GM21423 (cell line): Measurements from ENCODE around the gene ERMP1.
"Not testable (repeated sequence)": the region's sequence is repeated elsewhere in the genome, so short reads cannot be mapped to it uniquely, and the experiment has no call there.

Experiments
- ATAC-seq: cut with Tn5 transposase; IDR thresholded peaks from one replicate; pipeline ENCODE4 v1.9.1; 2021; ENCODE audit warnings: mild to moderate bottlenecking, moderate library complexity; ENCODE audit not compliant: unreplicated experiment

The ERMP1 gene

GRCh38 chr9:5825895-5826622 is 6.9 kb downstream of the ERMP1 start:
- ATAC-seq, result no peak

GRCh38 chr9:5825223-5825622 is 7.7 kb downstream of the ERMP1 start:
- no peak for ATAC-seq

GRCh38 chr9:5820425-5820824 is 12.5 kb downstream of the ERMP1 start:
- ATAC-seq, result no peak

- ATAC-seq, result no peak
Measured at GRCh38 chr9:5819174-5819573, 13.7 kb downstream of the ERMP1 start.

- ATAC-seq, result no peak
Measured at GRCh38 chr9:5818424-5819142, 14.3 kb downstream of the ERMP1 start.

GRCh38 chr9:5817862-5818261 is 15.1 kb downstream of the ERMP1 start:
- no peak for ATAC-seq

- no peak for ATAC-seq
Measured at GRCh38 chr9:5815461-5815860, 17.5 kb downstream of the ERMP1 start.

GRCh38 chr9:5813824-5814223 is 19.1 kb downstream of the ERMP1 start:
- no peak for ATAC-seq

- no peak for ATAC-seq
Measured at GRCh38 chr9:5811751-5812150, 21.2 kb downstream of the ERMP1 start.

GRCh38 chr9:5805478-5805877 is 27.4 kb downstream of the ERMP1 start:
- ATAC-seq, result no peak

- no peak for ATAC-seq
Measured at GRCh38 chr9:5801739-5802113, 31.2 kb downstream of the ERMP1 start.

GRCh38 chr9:5800969-5801738 is 31.8 kb downstream of the ERMP1 start:
- ATAC-seq, result no peak

GRCh38 chr9:5800378-5800777 is 32.5 kb downstream of the ERMP1 start:
- not testable (repeated sequence) for ATAC-seq

GRCh38 chr9:5799314-5799713 is 33.6 kb downstream of the ERMP1 start:
- no peak for ATAC-seq

- ATAC-seq, result no peak
Measured at GRCh38 chr9:5798581-5798980, 34.3 kb downstream of the ERMP1 start.

GRCh38 chr9:5796298-5796697 is 36.6 kb downstream of the ERMP1 start:
- no peak for ATAC-seq

GRCh38 chr9:5793812-5794211 is 39.1 kb downstream of the ERMP1 start:
- no peak for ATAC-seq

- ATAC-seq, result no peak
Measured at GRCh38 chr9:5791870-5792269, 41.0 kb downstream of the ERMP1 start.

- ATAC-seq, result no peak
Measured at GRCh38 chr9:5790923-5791322, 42.0 kb downstream of the ERMP1 start.

- ATAC-seq, result no peak
Measured at GRCh38 chr9:5789489-5789888, 43.4 kb downstream of the ERMP1 start.

GRCh38 chr9:5787759-5788302 is 45.1 kb downstream of the ERMP1 start:
- ATAC-seq, result no peak

GRCh38 chr9:5787220-5787619 is 45.7 kb downstream of the ERMP1 start:
- ATAC-seq, result no peak
